Neural cell (in vitro differentiated cells): ENCODE results near the gene THUMPD3. TPM values are rescaled to one million over a fixed set of nuclear protein-coding genes. Genes with fewer than 3 reads are reported as not detected.

Experiments used
- H2AFZ ChIP-seq: fragments of 200-600, 300-800 bp; sonication (generic), shearing (Covaris generic); 2 replicates; pipeline ENCODE4 v1.6.0; 2014; ENCODE audit warnings: low read depth, mild to moderate bottlenecking, antibody characterized with exemption, low read length, moderate library complexity
- H3F3A ChIP-seq: fragments of 200-600 bp; shearing (Covaris generic); 2 replicates; pipeline ENCODE4 v1.6.1; 2016; ENCODE audit warnings: mild to moderate bottlenecking, moderate library complexity, mixed read lengths, antibody characterized with exemption, low read length; ENCODE audit not compliant: insufficient read depth, poor library complexity, severe bottlenecking
- H3K27ac ChIP-seq: fragments of 200-600, 300-800 bp; sonication (generic), shearing (Covaris generic); 2 replicates; pipeline ENCODE4 v1.5.1; 2014; ENCODE audit warnings: mild to moderate bottlenecking, low read length, moderate library complexity
- H3K27me3 ChIP-seq: fragments of 300-800, 200-600 bp; sonication (generic), shearing (Covaris generic); 2 replicates; pipeline ENCODE4 v1.6.0; 2014; ENCODE audit warnings: mild to moderate bottlenecking, low read depth, low read length, moderate library complexity; ENCODE audit not compliant: insufficient read depth
- H3K36me3 ChIP-seq: fragments of 300-800, 200-600 bp; sonication (generic), shearing (Covaris generic); 2 replicates; pipeline ENCODE4 v1.5.1; 2014; ENCODE audit warnings: mild to moderate bottlenecking, antibody characterized with exemption, low read length, moderate library complexity; ENCODE audit not compliant: insufficient read depth
- H3K4me2 ChIP-seq: fragments of 300-800, 200-600 bp; sonication (generic), shearing (Covaris generic); 2 replicates; pipeline ENCODE4 v1.6.0; 2014; ENCODE audit warnings: mild to moderate bottlenecking, low read length
- H3K4me3 ChIP-seq: fragments of 300-800, 200-600 bp; sonication (generic), shearing (Covaris generic); 2 replicates; pipeline ENCODE4 v1.5.1; 2014; ENCODE audit warnings: mild to moderate bottlenecking, low read length, moderate library complexity
- H3K79me2 ChIP-seq: fragments of 200-600 bp; shearing (Covaris generic); replicated peaks from 2 replicates; pipeline ENCODE4 v1.6.0; 2014; ENCODE audit warnings: mild to moderate bottlenecking, low read length, moderate library complexity; ENCODE audit not compliant: insufficient read depth
- H3K9ac ChIP-seq: fragments of 300-800, 200-600 bp; sonication (generic), shearing (Covaris generic); 2 replicates; pipeline ENCODE4 v1.6.1; 2016; ENCODE audit warnings: mild to moderate bottlenecking, low read length, mixed read lengths
- H3K9me2 ChIP-seq: fragments of 200-600 bp; shearing (Covaris generic); 2 replicates; pipeline ENCODE4 v1.6.1; 2016; ENCODE audit warnings: mild to moderate bottlenecking, low read length, mixed read lengths; ENCODE audit not compliant: insufficient read depth
- H3K9me3 ChIP-seq: fragments of 200-600, 300-800 bp; sonication (generic), shearing (Covaris generic); 2 replicates; pipeline ENCODE4 v1.6.1; 2016; ENCODE audit warnings: mild to moderate bottlenecking, mixed run types, low read length, moderate library complexity, mixed read lengths
- H4K20me1 ChIP-seq: fragments of 200-600 bp; shearing (Covaris generic); 2 replicates; pipeline ENCODE4 v1.6.1; 2016; ENCODE audit warnings: mild to moderate bottlenecking, mixed run types; ENCODE audit not compliant: insufficient read depth
- CTCF ChIP-seq: fragments of 450-650 bp; IDR thresholded peaks from 2 replicates; pipeline ENCODE4 v1.5.1; 2014; ENCODE audit warnings: antibody characterized with exemption, mild to moderate bottlenecking, moderate library complexity; ENCODE audit not compliant: poor library complexity, severe bottlenecking
- EP300 ChIP-seq: fragments of 450-650 bp; conservative IDR thresholded peaks from 2 replicates; pipeline ENCODE4 v1.6.1; 2014; ENCODE audit warnings: antibody characterized with exemption, mild to moderate bottlenecking, moderate library complexity; ENCODE audit not compliant: poor library complexity, severe bottlenecking
- EZH2 ChIP-seq: fragments of 200-600, 300-800 bp; shearing (Covaris generic), sonication (generic); IDR thresholded peaks from 2 replicates; pipeline ENCODE4 v1.6.1; 2014; ENCODE audit warnings: antibody characterized with exemption, low read length, borderline replicate concordance, mild to moderate bottlenecking; ENCODE audit not compliant: insufficient read depth, poor library complexity, severe bottlenecking
- MXI1 ChIP-seq: fragments of 450-650 bp; conservative IDR thresholded peaks from 2 replicates; pipeline ENCODE4 v1.6.1; 2014; ENCODE audit warnings: antibody characterized with exemption, mild to moderate bottlenecking; ENCODE audit not compliant: poor library complexity, severe bottlenecking
- POLR2AphosphoS5 ChIP-seq: IDR thresholded peaks from 2 replicates; pipeline ENCODE4 v1.6.1; 2012
- RAD21 ChIP-seq: fragments of 450-650 bp; conservative IDR thresholded peaks from 2 replicates; pipeline ENCODE4 v1.6.1; 2014; ENCODE audit warnings: antibody characterized with exemption, mild to moderate bottlenecking, moderate library complexity
- REST ChIP-seq: IDR thresholded peaks from 2 replicates; pipeline ENCODE4 v1.6.1; 2012; ENCODE audit warnings: borderline replicate concordance
- SMC3 ChIP-seq: fragments of 450-650 bp; conservative IDR thresholded peaks from 2 replicates; pipeline ENCODE4 v1.6.1; 2014; ENCODE audit warnings: antibody characterized with exemption, mild to moderate bottlenecking, moderate library complexity; ENCODE audit not compliant: poor library complexity
- TAF1 ChIP-seq: IDR thresholded peaks from 2 replicates; pipeline ENCODE4 v1.6.1; 2012; ENCODE audit warnings: low read depth
- polyA plus RNA-seq: library from polyadenylated mRNA; depleted of rRNA; stranded (reverse); fragments of >200 nt; gene quantifications from 2 replicates; pipeline ENCODE4 v1.2.3, GENCODE V29; 2014

Gene THUMPD3
- polyA plus RNA-seq, 1 donor from 2014 or later = 32.6 TPM

GRCh38 chr3:9345041-9345440 lies 17.8 kb upstream of the THUMPD3 start:
- no peak for TF ChIP-seq TAF1
- TF ChIP-seq EP300 = no peak
- no peak for TF ChIP-seq SMC3
- TF ChIP-seq REST = no peak
- no peak for TF ChIP-seq EZH2
- no peak for TF ChIP-seq CTCF

GRCh38 chr3:9346141-9346540 lies 16.7 kb upstream of the THUMPD3 start:
- TF ChIP-seq CTCF (no peak), EP300 (no peak), REST (no peak), TAF1 (no peak), POLR2AphosphoS5 (no peak), MXI1 (no peak), RAD21 (no peak), SMC3 (no peak), EZH2 (no peak)
- no peaks in the 10 kb centered on the region for H3K9me3 ChIP-seq
- H2AFZ ChIP-seq = no peak overlapping the region
- H3K4me2 ChIP-seq = no peak overlapping the region
- H3K79me2 ChIP-seq = no peaks in the 10 kb centered on the region
- H4K20me1 ChIP-seq = no peaks in the 10 kb centered on the region
- no peak overlapping the region for H3K9ac ChIP-seq
- no peaks in the 10 kb centered on the region for H3K27me3 ChIP-seq
- H3F3A ChIP-seq = no peaks in the 10 kb centered on the region
- no peaks in the 10 kb centered on the region for H3K9me2 ChIP-seq
- no peaks in the 10 kb centered on the region for H3K36me3 ChIP-seq
- no peak overlapping the region for H3K27ac ChIP-seq
- no peak overlapping the region for H3K4me3 ChIP-seq

More at GRCh38 chr3:9345041-9345440, 17.8 kb upstream of the THUMPD3 start:
- no peaks in the 10 kb centered on the region for H3K79me2 ChIP-seq
- no peaks in the 10 kb centered on the region for H3K36me3 ChIP-seq
- no peak overlapping the region for H2AFZ ChIP-seq
- no peak overlapping the region for H3K9ac ChIP-seq
- H3K27ac ChIP-seq = no peak overlapping the region
- H3K9me2 ChIP-seq = no peaks in the 10 kb centered on the region
- H3K9me3 ChIP-seq = no peaks in the 10 kb centered on the region
- no peak overlapping the region for H3K4me3 ChIP-seq
- no peaks in the 10 kb centered on the region for H3F3A ChIP-seq
- no peaks in the 10 kb centered on the region for H3K27me3 ChIP-seq
- H3K4me2 ChIP-seq = no peak overlapping the region
- H4K20me1 ChIP-seq = no peaks in the 10 kb centered on the region
